Neuronal stem cell (in vitro differentiated cells): ENCODE measurements around the gene RABL6.
"Not testable (repeated sequence)": the region's sequence is repeated elsewhere in the genome, so short reads cannot be mapped to it uniquely, and the experiment has no call there.

Experiments used
- DNase-seq: peaks from one replicate; pipeline ENCODE4 v3.0.0-alpha.2; 2013; ENCODE audit warnings: low spot score
- H2AFZ ChIP-seq: one replicate; pipeline ENCODE4 v1.6.1; 2013; ENCODE audit warnings: mild to moderate bottlenecking, low read length, inconsistent platforms
- H2AK5ac ChIP-seq: 2 replicates; pipeline ENCODE4 v1.6.1; 2013; ENCODE audit warnings: low read depth, mild to moderate bottlenecking, inconsistent platforms, low read length, moderate library complexity, mixed read lengths
- H2BK120ac ChIP-seq: 2 replicates; pipeline ENCODE4 v1.6.1; 2013; ENCODE audit warnings: low read depth, mild to moderate bottlenecking, inconsistent platforms, low read length, moderate library complexity, mixed read lengths
- H2BK12ac ChIP-seq: one replicate; pipeline ENCODE4 v1.6.1; 2013; ENCODE audit warnings: low read length, inconsistent platforms
- H2BK15ac ChIP-seq: 2 replicates; pipeline ENCODE4 v1.6.1; 2013; ENCODE audit warnings: mild to moderate bottlenecking, low read length, inconsistent platforms, mixed read lengths
- H2BK5ac ChIP-seq: one replicate; pipeline ENCODE4 v1.6.1; 2013; ENCODE audit warnings: inconsistent platforms, mild to moderate bottlenecking, low read length, moderate library complexity
- H3K14ac ChIP-seq: one replicate; pipeline ENCODE4 v1.6.1; 2013; ENCODE audit warnings: low read length, inconsistent platforms
- H3K18ac ChIP-seq: 2 replicates; pipeline ENCODE4 v1.6.1; 2013; ENCODE audit warnings: low read length, inconsistent platforms
- H3K23ac ChIP-seq: 2 replicates; pipeline ENCODE4 v1.6.1; 2013; ENCODE audit warnings: low read depth, mild to moderate bottlenecking, mixed read lengths, low read length, inconsistent platforms; ENCODE audit not compliant: poor library complexity
- H3K27ac ChIP-seq: replicated peaks from 3 replicates; pipeline ENCODE4 v1.5.1; 2013; ENCODE audit warnings: low read length, inconsistent platforms
- H3K27me3 ChIP-seq, 3 experiments: 2 replicates each; pipeline ENCODE4 v1.6.1; 2013; ENCODE audit warnings: low read length in 3 of 3, mild to moderate bottlenecking in 2 of 3, inconsistent platforms in 1 of 3, low read depth in 1 of 3, mixed read lengths in 1 of 3, moderate library complexity in 1 of 3; ENCODE audit not compliant: control insufficient read depth in 3 of 3, insufficient read depth in 3 of 3
- H3K36me3 ChIP-seq, 2 donors: replicated peaks in 1 of 2; 2 replicates each; pipeline ENCODE4 v1.6.1; 2013; ENCODE audit warnings: low read length in 2 of 2; ENCODE audit not compliant: control insufficient read depth in 2 of 2, insufficient read depth in 2 of 2
- H3K4ac ChIP-seq: 2 replicates; pipeline ENCODE4 v1.6.1; 2013; ENCODE audit warnings: inconsistent platforms, mild to moderate bottlenecking, low read length, moderate library complexity
- H3K4me1 ChIP-seq, 2 donors: 1 replicate in 1 of 2; 2 replicates in 1 of 2; pipeline ENCODE4 v1.6.1; 2013; ENCODE audit warnings: low read length in 2 of 2, low read depth in 1 of 2; ENCODE audit not compliant: control insufficient read depth in 2 of 2, insufficient read depth in 1 of 2
- H3K4me2 ChIP-seq: one replicate; pipeline ENCODE4 v1.6.1; 2013; ENCODE audit warnings: mild to moderate bottlenecking, low read length, inconsistent platforms; ENCODE audit not compliant: insufficient read depth, poor library complexity, severe bottlenecking
- H3K4me3 ChIP-seq, 2 donors: 2 replicates each; pipeline ENCODE4 v1.5.1; 2013; ENCODE audit warnings: low read length in 2 of 2, mild to moderate bottlenecking in 2 of 2, inconsistent platforms in 1 of 2, moderate library complexity in 1 of 2
- H3K79me1 ChIP-seq: one replicate; pipeline ENCODE4 v1.6.1; 2013; ENCODE audit warnings: low read depth, mild to moderate bottlenecking, inconsistent platforms, low read length, moderate library complexity
- H3K9ac ChIP-seq: one replicate; pipeline ENCODE4 v1.6.1; 2013; ENCODE audit warnings: mild to moderate bottlenecking, low read depth, low read length, inconsistent platforms; ENCODE audit not compliant: poor library complexity
- H3K9me3 ChIP-seq, 2 donors: replicated peaks in 1 of 2; 2 replicates each; pipeline versions ENCODE3 to v1.6.1; 2013; ENCODE audit warnings: low read length in 2 of 2, mild to moderate bottlenecking in 2 of 2, inconsistent platforms in 1 of 2, low read depth in 1 of 2, mixed read lengths in 1 of 2, moderate library complexity in 1 of 2; ENCODE audit not compliant: control insufficient read depth in 2 of 2, insufficient read depth in 1 of 2
- H4K8ac ChIP-seq: one replicate; pipeline ENCODE4 v1.6.1; 2013; ENCODE audit warnings: low read depth, mild to moderate bottlenecking, inconsistent platforms, low read length, moderate library complexity
- H4K91ac ChIP-seq: one replicate; pipeline ENCODE4 v1.6.1; 2013; ENCODE audit warnings: low read length, low read depth, mild to moderate bottlenecking, inconsistent platforms; ENCODE audit not compliant: poor library complexity
- WGBS, 2 donors: extraction: QIAGEN DNeasy Blood & Tissue Kit; methylation state at CpG; one replicate each; pipeline ENCODE4 v1.1.7; 2013; ENCODE audit warnings: missing lambda C conversion rate in 2 of 2, mixed read lengths in 1 of 2; ENCODE audit not compliant: insufficient read length in 2 of 2, insufficient replicate concordance in 1 of 2; ENCODE audit errors: extremely low coverage in 2 of 2; 5-methylcytosine and 5-hydroxymethylcytosine counted together

RABL6 gene

DNA sequence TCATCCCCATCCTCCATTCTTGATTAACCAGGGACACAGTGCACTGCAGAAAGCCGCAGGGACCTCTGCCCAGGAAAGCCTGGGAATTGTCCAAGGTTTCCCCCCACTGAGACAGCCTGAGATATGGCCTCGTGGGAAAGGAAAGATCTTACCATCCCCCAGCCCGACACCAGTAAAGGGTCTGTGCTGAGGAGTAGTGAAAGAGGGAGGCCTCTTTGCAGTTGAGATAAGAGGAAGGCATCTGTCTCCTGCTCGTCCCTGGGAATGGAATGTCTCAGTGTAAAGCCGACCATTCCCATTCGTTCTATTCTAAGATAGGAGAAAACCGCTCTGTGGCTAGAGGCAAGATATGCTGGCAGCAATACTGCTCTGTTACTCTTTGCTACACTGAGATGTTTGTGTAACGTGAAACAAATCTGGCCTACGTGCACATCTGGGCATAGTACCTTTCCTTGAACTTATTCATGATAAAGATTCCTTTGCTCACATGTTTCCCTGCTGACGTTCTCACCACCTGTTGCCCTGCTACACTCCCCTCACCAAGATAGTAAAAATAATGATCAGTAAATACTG is 10.9 kb upstream of the RABL6 start:
- H3K9ac ChIP-seq, H4K91ac ChIP-seq, H2BK5ac ChIP-seq, H3K18ac ChIP-seq, H2BK120ac ChIP-seq, H3K4ac ChIP-seq, H3K4me2 ChIP-seq, H3K23ac ChIP-seq, H3K4me3 ChIP-seq, H2AFZ ChIP-seq, H3K79me1 ChIP-seq, H2BK15ac ChIP-seq, H4K8ac ChIP-seq, DNase-seq, H2BK12ac ChIP-seq, H3K9me3 ChIP-seq, H2AK5ac ChIP-seq: not testable (repeated sequence)
- Histone ChIP-seq H3K27me3 (peaks cover 0 to 14% (median 5%) of the 10 kb centered on the region in 3 experiments), H3K14ac (peak overlapping the region; percentile 17), H3K27ac (peak overlapping the region; percentile 68), H3K4me1 (peaks cover 23 to 28% of the 10 kb centered on the region in 2 donors), H3K36me3 (peaks cover 4 to 14% of the 10 kb centered on the region in 2 donors)
- WGBS, 2 donors: no CpG with 5 or more reads among the region's 10 CpGs

DNA sequence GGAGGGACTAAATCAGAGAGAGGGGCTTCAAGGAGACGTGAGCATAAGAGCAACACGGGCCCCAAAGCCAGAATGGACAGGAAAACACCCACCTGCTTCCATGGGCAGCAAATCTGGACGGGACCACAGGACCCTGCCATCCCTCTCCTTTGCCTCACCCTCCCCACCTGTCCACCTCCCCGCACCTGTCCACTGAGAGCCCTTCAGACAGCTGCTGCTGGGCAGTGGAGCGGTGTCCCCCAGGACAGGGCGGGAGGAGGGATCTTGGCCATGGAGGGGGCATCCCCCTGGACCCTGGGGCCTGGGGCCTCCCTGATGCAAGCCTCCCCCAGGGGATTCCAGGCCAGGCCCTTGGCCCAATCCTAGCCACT is 9.1 kb upstream of the RABL6 start:
- H3K4me1 ChIP-seq: peaks cover 20 to 28% of the 10 kb centered on the region in 2 donors
- H3K4ac ChIP-seq: no peak overlapping the region
- H3K4me3 ChIP-seq: no peak overlapping the region

DNA sequence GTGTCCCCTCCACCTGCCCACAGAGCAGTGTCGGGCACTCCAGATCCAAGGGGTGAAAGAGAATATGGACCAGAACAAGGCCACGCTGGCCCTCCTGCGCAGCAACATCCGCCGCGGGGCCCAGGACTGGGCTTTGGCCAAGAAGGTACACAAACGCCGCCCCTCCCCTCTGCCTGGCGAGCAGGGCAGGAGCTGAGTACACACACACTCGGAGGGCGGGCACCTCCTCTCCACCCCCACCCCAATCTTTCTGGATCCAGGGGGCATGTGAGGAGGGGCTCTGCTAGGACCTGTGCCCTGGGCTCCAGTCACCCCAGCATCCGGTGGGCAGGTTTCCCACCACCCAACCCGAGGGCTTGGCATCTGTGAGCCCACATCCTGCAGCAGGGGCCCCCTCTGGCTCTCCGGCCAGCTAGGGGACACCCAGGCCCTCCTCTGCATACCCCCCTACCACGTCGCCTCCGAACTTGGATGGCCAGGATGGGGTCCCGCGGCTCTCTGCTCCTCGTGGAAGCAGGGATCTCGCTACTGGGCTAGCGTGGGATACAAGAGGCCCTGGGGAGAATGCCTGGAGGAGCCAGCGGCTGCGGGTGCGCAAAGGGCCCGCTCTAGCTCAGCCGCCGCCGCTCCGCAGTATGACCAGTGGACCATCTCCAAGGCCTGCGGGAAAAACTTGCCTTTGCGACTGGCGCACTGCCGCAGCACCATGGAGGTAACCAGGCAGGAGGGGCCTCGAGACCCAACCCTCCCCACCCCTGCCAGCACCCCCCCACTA is 8.5 kb upstream of the RABL6 start:
- Histone ChIP-seq H3K27ac (no peak overlapping the region), H3K14ac (peak overlapping the region; percentile 89), H3K4me2 (peak overlapping the region; percentile 91), H3K27me3 (peaks cover 0 to 14% (median 5%) of the 10 kb centered on the region in 3 experiments), H2BK12ac (peak overlapping the region; percentile 63), H3K36me3 (peaks cover 0 to under 1% of the 10 kb centered on the region in 2 donors), H3K23ac (peak overlapping the region; percentile 97), H3K18ac (peak overlapping the region; percentile 97), H4K8ac (no peak overlapping the region), H2BK15ac (peak overlapping the region; percentile 85), H2AK5ac (peak overlapping the region; percentile 59), H2BK5ac (peak overlapping the region; percentile 53), H4K91ac (no peak overlapping the region), H3K79me1 (no peaks in the 10 kb centered on the region), H3K4ac (peak overlapping the region; percentile 93), H2AFZ (peak overlapping the region; percentile 89), H3K4me3 (peak overlapping the region in 1 of 2 donors; percentile 83), H3K9ac (peak overlapping the region; percentile 86), H3K4me1 (peaks cover 20 to 28% of the 10 kb centered on the region in 2 donors), H2BK120ac (no peak overlapping the region), H3K9me3 (peaks cover 0 to 2% of the 10 kb centered on the region in 2 donors)
- no peak for DNase-seq
- WGBS, 2 donors: no CpG with 5 or more reads among the region's 35 CpGs

More for the DNA sequence above, 9.1 kb upstream of the RABL6 start:
- Histone ChIP-seq H3K27ac (no peak overlapping the region), H2BK15ac (no peak overlapping the region), H3K9ac (peak overlapping the region; percentile 12), H2AK5ac (peak overlapping the region; percentile 59), H4K91ac (no peak overlapping the region), H2BK12ac (no peak overlapping the region), H4K8ac (no peak overlapping the region), H3K23ac (no peak overlapping the region), H3K27me3 (peaks cover 0 to 14% (median 5%) of the 10 kb centered on the region in 3 experiments), H3K14ac (peak overlapping the region; percentile 89), H3K18ac (peak overlapping the region; percentile 86), H3K4me2 (no peak overlapping the region), H3K9me3 (no peaks in the 10 kb centered on the region), H2AFZ (no peak overlapping the region), H3K79me1 (no peaks in the 10 kb centered on the region), H2BK5ac (no peak overlapping the region), H2BK120ac (no peak overlapping the region), H3K36me3 (peaks cover 0 to 2% of the 10 kb centered on the region in 2 donors)
- no CpG with 5 or more reads among the region's 6 CpGs for WGBS, 2 donors
- no peak for DNase-seq
